ENCODE data around the gene ZBTB5. TPM values are rescaled to one million over a fixed set of nuclear protein-coding genes. Genes with fewer than 3 reads are reported as not detected.

Gene ZBTB5
- total and polyA plus RNA-seq, 8 donors, result 2.2 to 16.5 (median 6.7) TPM; not detected in 1

DNA sequence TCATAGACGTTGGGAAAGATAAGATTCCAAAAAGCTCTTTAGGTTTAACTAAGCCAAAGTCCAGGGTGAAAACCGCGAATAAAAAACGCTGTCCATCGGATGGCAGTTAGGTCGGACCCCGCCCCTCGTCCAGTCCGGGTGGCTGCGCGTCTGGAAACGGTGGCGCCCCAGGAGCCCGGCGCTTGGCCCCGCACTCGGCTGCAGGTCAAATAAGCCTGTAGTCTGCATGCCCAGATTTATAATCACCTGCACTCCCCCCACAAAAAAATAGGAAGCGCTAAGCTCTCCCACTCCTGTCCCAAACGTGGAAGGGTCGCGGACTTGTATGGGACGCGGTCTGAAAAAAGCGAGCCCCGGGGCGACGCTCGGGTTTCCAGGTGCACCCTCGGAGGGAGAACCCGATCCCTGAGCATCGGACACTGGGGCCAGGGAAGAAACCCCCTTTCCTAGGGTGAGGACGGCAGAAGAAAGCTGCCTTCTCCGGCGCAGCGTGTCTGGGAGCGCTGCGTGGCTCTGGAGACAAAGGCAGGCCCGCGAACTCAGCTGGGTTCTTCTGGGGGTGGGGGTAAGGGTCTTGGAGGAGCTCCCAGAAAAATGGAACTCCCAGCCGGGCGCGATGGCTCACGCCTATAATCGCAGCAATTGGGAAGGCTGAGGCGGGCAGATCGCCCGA is 923 bp upstream of the ZBTB5 start:
- TF ChIP-seq POLR2AphosphoS5 (IDR thresholded peaks at IDR 0.05) (peak in 1 of 3 donors; percentile 43), CTCF (IDR thresholded peaks at IDR 0.05) (no peak), EP300 (IDR thresholded peaks at IDR 0.05) (no peak), POLR2A (IDR thresholded peaks at IDR 0.05) (no peak)
- H3K27me3 ChIP-seq, result no peaks in the 10 kb centered on the region
- DNase-seq, result peak; percentile 74 to 79
- peaks cover 14 to 42% (median 37%) of the 10 kb centered on the region in 4 donors for H3K4me1 ChIP-seq
- intact Hi-C loops (cut with DNase I; ENCODE audit: low total_unique reads), result no loop called here
- H3K36me3 ChIP-seq, result no peaks in the 10 kb centered on the region
- peak overlapping the region; percentile 80 to 97 (median 92) for H3K4me3 ChIP-seq
- no peaks in the 10 kb centered on the region for H3K9me3 ChIP-seq
- 0% methylated on average over 38 to 47 of the region's 47 CpGs for WGBS, 5 donors
- peak overlapping the region; percentile 93 to 100 (median 99) for H3K27ac ChIP-seq

DNA sequence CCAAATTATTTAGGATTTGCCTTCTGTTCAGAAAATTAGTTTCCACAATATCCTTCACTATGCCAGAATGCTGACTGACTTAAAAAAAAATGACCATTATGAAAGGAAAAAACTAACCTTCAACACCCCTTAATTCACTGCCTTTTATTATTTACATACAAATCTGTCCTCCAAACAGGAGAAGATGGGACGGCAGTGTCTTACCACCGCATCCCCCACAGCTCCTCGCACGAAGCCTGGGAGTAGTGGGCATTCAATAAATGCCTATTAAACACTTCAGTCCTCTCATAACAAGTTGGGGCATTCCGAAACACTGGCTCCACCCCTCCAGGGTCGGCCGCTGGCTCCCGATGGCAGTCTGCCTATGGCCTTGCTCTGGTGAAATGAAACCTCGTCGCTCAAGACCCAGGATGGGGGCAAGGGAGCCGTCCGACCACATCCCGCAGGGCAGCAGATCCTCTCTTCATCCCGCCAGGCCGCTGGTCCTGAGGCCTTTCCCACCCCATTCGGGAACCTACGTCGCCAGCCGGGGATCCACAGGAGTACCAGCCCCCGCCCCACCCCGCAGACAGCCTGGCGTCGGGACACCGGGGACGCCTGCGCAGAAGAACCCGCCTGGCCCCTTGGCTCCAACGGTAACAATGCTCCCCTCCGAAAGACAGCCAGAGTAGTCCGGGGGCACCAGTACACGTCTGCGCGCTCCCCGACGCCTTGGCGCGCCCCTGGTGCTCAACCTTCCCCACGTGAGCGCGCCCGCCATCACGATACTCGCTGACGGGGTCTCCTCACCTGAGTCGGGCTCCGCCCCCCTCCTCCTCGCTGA is 613 bp downstream of the ZBTB5 start:
- no peaks in the 10 kb centered on the region for H3K27me3 ChIP-seq
- peak in 1 of 2 donors; percentile 72 for DNase-seq
- H3K9me3 ChIP-seq, result no peaks in the 10 kb centered on the region
- TF ChIP-seq EP300 (IDR thresholded peaks at IDR 0.05) (no peak), POLR2AphosphoS5 (IDR thresholded peaks at IDR 0.05) (peak in 1 of 3 donors; percentile 1), POLR2A (IDR thresholded peaks at IDR 0.05) (peak in 1 of 4 donors; percentile 16), CTCF (IDR thresholded peaks at IDR 0.05) (no peak)
- H3K4me3 ChIP-seq, result peak overlapping the region; percentile 80 to 97 (median 92)
- WGBS, 5 donors, result 0% methylated on average over 19 to 47 of the region's 47 CpGs
- peaks cover 14 to 49% (median 39%) of the 10 kb centered on the region in 4 donors for H3K4me1 ChIP-seq
- no peaks in the 10 kb centered on the region for H3K36me3 ChIP-seq
- peak overlapping the region; percentile 97 to 100 (median 99) for H3K27ac ChIP-seq
- intact Hi-C loops (cut with DNase I; ENCODE audit: low total_unique reads), result no loop called here

GRCh38 chr9:37464006-37464405 is 1.2 kb downstream of the ZBTB5 start:
- H3K27ac ChIP-seq, result peak overlapping the region in 4 of 5 donors; percentile 98 to 100 (median 100)
- peak overlapping the region; percentile 80 to 97 (median 92) for H3K4me3 ChIP-seq
- 21 to 29% (median 24%) methylated on average over 3 of the region's 3 CpGs for WGBS, 5 donors
- intact Hi-C loops (cut with DNase I; ENCODE audit: low total_unique reads), result no loop called here
- TF ChIP-seq POLR2A (IDR thresholded peaks at IDR 0.05) (no peak), CTCF (IDR thresholded peaks at IDR 0.05) (no peak), POLR2AphosphoS5 (IDR thresholded peaks at IDR 0.05) (no peak)
- no peaks in the 10 kb centered on the region for H3K9me3 ChIP-seq
- peaks cover 14 to 50% (median 42%) of the 10 kb centered on the region in 4 donors for H3K4me1 ChIP-seq
- no peaks in the 10 kb centered on the region for H3K27me3 ChIP-seq
- no peak for DNase-seq
- H3K36me3 ChIP-seq, result no peaks in the 10 kb centered on the region

- H3K36me3 ChIP-seq, result peaks cover 0 to 5% (median 0%) of the 10 kb centered on the region in 4 donors
- TF ChIP-seq EP300 (IDR thresholded peaks at IDR 0.05) (no peak), CTCF (IDR thresholded peaks at IDR 0.05) (no peak), POLR2AphosphoS5 (IDR thresholded peaks at IDR 0.05) (no peak), POLR2A (IDR thresholded peaks at IDR 0.05) (no peak)
- H3K27ac ChIP-seq, result no peak overlapping the region
- H3K4me1 ChIP-seq, result peaks cover 15 to 68% (median 49%) of the 10 kb centered on the region in 4 donors
- peak in 1 of 2 donors; percentile 33 for DNase-seq
- no peaks in the 10 kb centered on the region for H3K27me3 ChIP-seq
- no peaks in the 10 kb centered on the region for H3K9me3 ChIP-seq
- 33 to 79% (median 53%) methylated on average over 1 of the region's 1 CpG for WGBS, 5 donors
- intact Hi-C loops (cut with DNase I; ENCODE audit: low total_unique reads), result no loop called here
- H3K4me3 ChIP-seq, result no peak overlapping the region
Observed at GRCh38 chr9:37456817-37457216, 8.4 kb downstream of the ZBTB5 start.
